HG03097 (cell line): ENCODE data around the gene MEGF10.

Source experiments
- ATAC-seq: cut with Tn5 transposase; IDR thresholded peaks from one replicate; pipeline ENCODE4 v1.9.1; 2021; ENCODE audit not compliant: unreplicated experiment, low FRiP score

MEGF10 gene

GRCh38 chr5:127508644-127509373 is 218.2 kb downstream of the MEGF10 start:
- ATAC-seq: no peak
